Cardiac muscle cell (in vitro differentiated cells and primary cell): Measurements from ENCODE around the gene GDF11. TPM values are rescaled to one million over a fixed set of nuclear protein-coding genes. Genes with fewer than 3 reads are reported as not detected.

Experiments used
- DNase-seq, 2 donors: peaks; one replicate each; pipeline versions ENCODE4 v3.0.0 to v3.0.0-alpha.2; 2010 to 2017; ENCODE audit warnings: low read depth in 1 of 2, low spot score in 1 of 2
- H3K27ac ChIP-seq: fragments of 200-600 bp; sonication (generic); 2 replicates; pipeline ENCODE4 v1.5.1; 2016
- H3K27me3 ChIP-seq: fragments of 200-600 bp; sonication (generic); 2 replicates; pipeline ENCODE4 v1.6.0; 2016; ENCODE audit warnings: control low read depth
- H3K36me3 ChIP-seq: fragments of 200-600 bp; sonication (generic); 2 replicates; pipeline ENCODE4 v1.5.1; 2016; ENCODE audit warnings: control low read depth
- H3K4me1 ChIP-seq: fragments of 200-600 bp; sonication (generic); 2 replicates; pipeline ENCODE4 v1.8.1; 2017; ENCODE audit warnings: low read depth, mild to moderate bottlenecking, mixed run types
- H3K4me3 ChIP-seq: fragments of 200-600 bp; sonication (generic); 2 replicates; pipeline ENCODE4 v1.5.1; 2016; ENCODE audit warnings: mild to moderate bottlenecking
- H3K9me3 ChIP-seq: fragments of 200-600 bp; sonication (generic); 2 replicates; pipeline ENCODE4 v1.5.1; 2017; ENCODE audit warnings: low read depth, mild to moderate bottlenecking, control low read depth
- polyA plus RNA-seq: library from polyadenylated mRNA; unstranded; fragments of >200 nt; fragmentation: Nextera tagmentation; extraction: Ambion mirVana; gene quantifications from 2 replicates; pipeline ENCODE4 v1.2.1, GENCODE V29; 2016
- total RNA-seq: library from RNA; depleted of rRNA; stranded (reverse); fragments of >200 nt; gene quantifications from 2 replicates; pipeline ENCODE4 v1.2.3, GENCODE V29; 2016
- TF ChIP-seq, protein P1 (sequence below): IDR thresholded peaks from 2 replicates; pipeline ENCODE4 v1.5.1; 2012; ENCODE audit warnings: low read depth, mild to moderate bottlenecking, low read length

The GDF11 gene
- total and polyA plus RNA-seq, 2 experiments from 2014 or later, result 13.5 to 54.2 TPM

DNA sequence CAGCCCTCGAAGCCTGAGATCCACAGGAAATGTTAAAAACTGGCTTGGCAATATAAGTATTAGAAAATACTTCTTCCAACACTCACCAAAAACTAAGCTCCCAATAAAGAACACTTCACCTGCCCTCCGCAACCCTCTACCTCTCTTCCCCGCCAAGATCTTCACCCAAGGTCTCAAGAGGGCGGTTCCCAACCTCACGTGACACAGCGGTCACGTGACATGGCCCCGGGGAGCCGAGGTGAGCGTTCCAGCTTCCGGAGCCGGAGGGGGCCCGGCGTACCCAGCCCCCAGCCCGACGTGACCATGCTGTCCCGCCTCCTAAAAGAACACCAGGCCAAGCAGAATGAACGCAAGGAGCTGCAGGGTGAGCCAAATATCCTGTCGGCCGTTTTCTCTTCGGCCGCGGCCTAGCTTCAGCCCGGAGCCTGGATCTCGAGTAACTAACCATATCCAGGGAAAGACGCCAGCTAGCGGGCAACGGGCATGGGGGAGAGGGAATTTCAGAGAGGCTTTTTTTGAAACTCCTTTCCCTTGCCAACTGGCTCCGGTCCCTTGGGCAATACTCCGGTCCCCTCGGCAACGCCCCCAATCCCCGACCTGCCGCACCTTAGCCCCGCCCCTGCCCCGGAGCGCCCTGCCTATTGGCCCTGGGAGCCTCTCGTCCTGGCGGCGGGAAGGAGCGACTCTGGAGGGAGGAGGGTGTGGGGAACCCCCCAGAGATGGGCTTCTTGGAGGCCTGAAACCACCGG, 26.9 kb upstream of the GDF11 start, which contains the start of gene BLOC1S1:
Gene BLOC1S1, plus strand, starts transcription at position 214 of the 749 bp plus-strand sequence. Its CDS starts 6 bp downstream, at position 220.
- peak within 1 kb of the TSS; percentile 91 for H3K27ac ChIP-seq
- no peaks in the 10 kb centered on the region for H3K27me3 ChIP-seq
- H3K4me1 ChIP-seq, result peaks cover 22% of the 10 kb centered on the region
- H3K4me3 ChIP-seq, result peak within 1 kb of the TSS; percentile 93
- no peaks in the 10 kb centered on the region for H3K9me3 ChIP-seq
- no peaks in the 10 kb centered on the region for H3K36me3 ChIP-seq
- DNase-seq, result peak; percentile 91 to 94
- TF ChIP-seq, protein P1, sequence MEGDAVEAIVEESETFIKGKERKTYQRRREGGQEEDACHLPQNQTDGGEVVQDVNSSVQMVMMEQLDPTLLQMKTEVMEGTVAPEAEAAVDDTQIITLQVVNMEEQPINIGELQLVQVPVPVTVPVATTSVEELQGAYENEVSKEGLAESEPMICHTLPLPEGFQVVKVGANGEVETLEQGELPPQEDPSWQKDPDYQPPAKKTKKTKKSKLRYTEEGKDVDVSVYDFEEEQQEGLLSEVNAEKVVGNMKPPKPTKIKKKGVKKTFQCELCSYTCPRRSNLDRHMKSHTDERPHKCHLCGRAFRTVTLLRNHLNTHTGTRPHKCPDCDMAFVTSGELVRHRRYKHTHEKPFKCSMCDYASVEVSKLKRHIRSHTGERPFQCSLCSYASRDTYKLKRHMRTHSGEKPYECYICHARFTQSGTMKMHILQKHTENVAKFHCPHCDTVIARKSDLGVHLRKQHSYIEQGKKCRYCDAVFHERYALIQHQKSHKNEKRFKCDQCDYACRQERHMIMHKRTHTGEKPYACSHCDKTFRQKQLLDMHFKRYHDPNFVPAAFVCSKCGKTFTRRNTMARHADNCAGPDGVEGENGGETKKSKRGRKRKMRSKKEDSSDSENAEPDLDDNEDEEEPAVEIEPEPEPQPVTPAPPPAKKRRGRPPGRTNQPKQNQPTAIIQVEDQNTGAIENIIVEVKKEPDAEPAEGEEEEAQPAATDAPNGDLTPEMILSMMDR, result no peak

GRCh38 chr12:55716582-55716957, 26.4 kb upstream of the GDF11 start:
- H3K36me3 ChIP-seq, result no peaks in the 10 kb centered on the region
- peaks cover 16% of the 10 kb centered on the region for H3K4me1 ChIP-seq
- H3K27me3 ChIP-seq, result no peaks in the 10 kb centered on the region
- H3K27ac ChIP-seq, result peak overlapping the region; percentile 91
- TF ChIP-seq, protein P1, result no peak
- DNase-seq, result no peak
- H3K9me3 ChIP-seq, result no peaks in the 10 kb centered on the region
- peak overlapping the region; percentile 93 for H3K4me3 ChIP-seq

DNA sequence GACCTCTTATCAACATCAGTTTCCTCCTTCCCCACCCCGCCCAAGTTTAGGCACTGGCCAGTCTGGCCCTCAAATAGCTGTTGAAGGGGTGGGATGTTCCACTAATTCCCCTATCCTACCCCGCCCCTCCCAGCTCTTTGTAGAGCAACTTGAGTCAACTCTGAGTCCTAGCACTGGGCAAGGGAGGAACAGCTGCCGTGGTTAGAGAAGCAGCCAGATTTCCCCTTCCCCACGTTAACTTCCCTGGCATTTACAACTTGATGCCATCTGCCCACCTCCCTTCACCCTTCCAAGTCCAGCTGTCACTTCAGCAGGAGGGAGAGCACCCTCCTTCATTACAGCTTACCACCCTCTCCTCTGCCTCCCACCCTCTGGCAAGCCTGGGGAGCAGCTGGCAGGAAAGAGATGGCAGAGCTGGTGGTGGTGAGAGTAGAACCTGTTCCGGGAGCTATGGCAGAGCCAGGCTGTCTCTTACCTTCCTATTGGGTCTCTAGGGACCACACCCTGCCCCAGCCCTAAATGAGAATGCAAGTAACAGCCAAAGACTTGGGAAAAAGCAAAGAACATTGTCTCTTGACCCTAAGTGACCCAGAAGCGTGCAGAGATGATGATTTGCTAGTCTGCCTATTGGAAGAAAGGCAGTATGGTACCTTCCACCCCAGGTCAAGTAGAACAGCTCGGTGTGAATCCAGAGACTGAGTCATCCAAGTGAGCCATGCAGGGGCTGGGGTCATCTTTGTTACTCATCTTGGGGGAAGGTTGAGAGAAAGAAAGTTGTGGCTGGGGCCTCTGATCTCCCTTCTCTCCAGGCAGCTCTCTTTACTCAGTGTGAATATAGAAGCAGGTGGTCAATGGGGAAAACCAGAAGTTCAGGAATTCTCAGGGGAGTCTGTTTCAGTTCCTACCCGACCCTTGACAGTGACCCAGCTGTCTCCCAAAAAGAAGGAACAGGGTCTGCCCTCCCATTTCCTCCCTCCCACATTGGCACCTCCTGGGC, 25.6 kb upstream of the GDF11 start:
- TF ChIP-seq, protein P1, result no peak
- H3K4me1 ChIP-seq, result peaks cover 8% of the 10 kb centered on the region
- no peak for DNase-seq
- H3K27me3 ChIP-seq, result no peaks in the 10 kb centered on the region
- peak overlapping the region; percentile 93 for H3K4me3 ChIP-seq
- H3K9me3 ChIP-seq, result no peaks in the 10 kb centered on the region
- H3K27ac ChIP-seq, result no peak overlapping the region
- H3K36me3 ChIP-seq, result no peaks in the 10 kb centered on the region

GRCh38 chr12:55718015-55718414, 24.9 kb upstream of the GDF11 start:
- no peaks in the 10 kb centered on the region for H3K36me3 ChIP-seq
- TF ChIP-seq, protein P1, result no peak
- H3K27ac ChIP-seq, result no peak overlapping the region
- no peaks in the 10 kb centered on the region for H3K27me3 ChIP-seq
- H3K4me3 ChIP-seq, result no peak overlapping the region
- peak in 1 of 2 donors; percentile 47 for DNase-seq
- no peaks in the 10 kb centered on the region for H3K9me3 ChIP-seq
- H3K4me1 ChIP-seq, result peaks cover 6% of the 10 kb centered on the region

DNA sequence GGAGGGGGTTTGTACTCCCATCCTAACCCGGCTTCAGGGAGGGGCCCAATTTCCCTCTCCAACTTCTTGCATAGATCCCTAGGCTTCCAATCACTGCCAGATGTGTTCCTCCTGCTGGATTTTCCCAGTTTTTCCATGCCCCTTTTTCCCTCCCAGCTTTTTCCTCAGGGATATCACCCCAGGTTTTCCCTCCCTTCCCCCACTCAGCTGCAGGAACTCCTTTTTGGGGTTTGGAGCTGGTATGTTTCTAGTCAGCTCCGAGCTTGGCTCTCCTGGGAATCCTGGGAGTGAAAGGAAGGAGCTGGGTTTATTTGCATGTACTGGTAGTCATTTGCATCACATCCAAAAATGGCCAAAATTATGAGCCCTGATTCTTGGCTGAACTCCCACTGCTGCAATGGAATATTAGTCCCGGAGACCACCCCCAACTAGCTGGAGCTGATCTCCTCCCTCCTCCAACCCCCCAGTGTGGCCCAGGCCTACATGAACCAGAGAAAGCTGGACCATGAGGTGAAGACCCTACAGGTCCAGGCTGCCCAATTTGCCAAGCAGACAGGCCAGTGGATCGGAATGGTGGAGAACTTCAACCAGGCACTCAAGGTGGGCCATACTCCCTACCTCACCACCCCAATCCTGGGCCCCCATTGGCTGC, 24.2 kb upstream of the GDF11 start:
- TF ChIP-seq, protein P1, result no peak
- H3K36me3 ChIP-seq, result no peaks in the 10 kb centered on the region

More for the DNA sequence above, 24.2 kb upstream of the GDF11 start:
- peak in 1 of 2 donors; percentile 50 for DNase-seq
- Histone ChIP-seq H3K9me3 (no peaks in the 10 kb centered on the region), H3K4me3 (no peak overlapping the region), H3K27ac (no peak overlapping the region), H3K4me1 (peaks cover 6% of the 10 kb centered on the region), H3K27me3 (no peaks in the 10 kb centered on the region)
